Natural killer cell (primary cell): ENCODE data around the gene PAIP2. TPM values are rescaled to one million over a fixed set of nuclear protein-coding genes. Genes with fewer than 3 reads are reported as not detected.
"Not testable (repeated sequence)": the region's sequence is repeated elsewhere in the genome, so short reads cannot be mapped to it uniquely, and the experiment has no call there.

Source experiments
- ATAC-seq, 3 donors: fragments of 150-1000 bp in 2 of 3; fragments of 200-7000 bp in 1 of 3; cut with Tn5 transposase; 1 replicate in 1 of 3; 2 replicates in 2 of 3; pipeline ENCODE4 v1.10.0; 2021; ENCODE audit warnings: mild to moderate bottlenecking in 2 of 3, moderate library complexity in 2 of 3
- DNase-seq, 2 donors: peaks; one replicate each; pipeline versions ENCODE4 v3.0.0 to v3.0.0-alpha.2; 2013 to 2021; ENCODE audit warnings: mixed read lengths in 1 of 2
- H3K27ac ChIP-seq: one replicate; pipeline ENCODE4 v1.5.1; 2013; ENCODE audit warnings: mild to moderate bottlenecking, low read length
- H3K27me3 ChIP-seq: one replicate; pipeline ENCODE4 v1.6.1; 2013; ENCODE audit warnings: low read length; ENCODE audit not compliant: control insufficient read depth, insufficient read depth
- H3K36me3 ChIP-seq: one replicate; pipeline ENCODE4 v1.6.1; 2013; ENCODE audit warnings: low read length; ENCODE audit not compliant: control insufficient read depth, insufficient read depth
- H3K4me1 ChIP-seq: one replicate; pipeline ENCODE4 v1.6.1; 2013; ENCODE audit warnings: low read length; ENCODE audit not compliant: control insufficient read depth, insufficient read depth
- H3K4me3 ChIP-seq: one replicate; pipeline ENCODE4 v1.5.1; 2013; ENCODE audit warnings: low read length
- H3K9me3 ChIP-seq: one replicate; pipeline ENCODE4 v1.6.1; 2013; ENCODE audit warnings: low read length; ENCODE audit not compliant: control insufficient read depth, insufficient read depth
- H3K27ac Mint-ChIP-seq, 2 donors: one replicate each; pipeline ENCODE4 v1.8.0; 2022; ENCODE audit warnings: mild to moderate bottlenecking in 2 of 2, mixed read lengths in 2 of 2, moderate library complexity in 1 of 2
- H3K27me3 Mint-ChIP-seq, 2 donors: one replicate each; pipeline ENCODE4 v1.8.0; 2022; ENCODE audit warnings: low read depth in 2 of 2, mixed read lengths in 2 of 2
- H3K36me3 Mint-ChIP-seq: one replicate; pipeline ENCODE4 v1.8.0; 2022; ENCODE audit warnings: mixed read lengths
- H3K4me1 Mint-ChIP-seq, 2 donors: one replicate each; pipeline ENCODE4 v1.8.0; 2022; ENCODE audit warnings: mixed read lengths in 2 of 2
- H3K4me3 Mint-ChIP-seq: one replicate; pipeline ENCODE4 v1.8.0; 2022; ENCODE audit warnings: mild to moderate bottlenecking, moderate library complexity, mixed read lengths
- H3K9me3 Mint-ChIP-seq, 2 donors: one replicate each; pipeline ENCODE4 v1.8.0; 2022; ENCODE audit warnings: mixed read lengths in 2 of 2
- WGBS: methylation state at CpG from one replicate; pipeline ENCODE4 v1.1.7; 2013; ENCODE audit warnings: missing lambda C conversion rate; ENCODE audit not compliant: insufficient coverage; 5-methylcytosine and 5-hydroxymethylcytosine counted together
- intact Hi-C: fragments of 100-400 bp; cut with micrococcal nuclease; formaldehyde crosslinking; loops from one replicate; pipeline ENCODE4 v1.14.2; 2022
- total RNA-seq, 4 donors: library from RNA; stranded (reverse); fragments of 120-200 nt in 1 of 4; gene quantifications; one replicate each; pipeline versions ENCODE4 v1.2.3 to v1.2.4, GENCODE V29; 2013 to 2022
- TF ChIP-seq, protein P1 (sequence below): fragments of 200-600 bp; IDR thresholded peaks from one replicate; pipeline ENCODE4 v1.8.0; 2022; ENCODE audit warnings: antibody characterized with exemption

Gene PAIP2
- total RNA-seq, 3 donors from 2014 or later (not counting 1 experiment from before 2014, with no cell fraction given), result 105 to 126 (median 110) TPM

DNA sequence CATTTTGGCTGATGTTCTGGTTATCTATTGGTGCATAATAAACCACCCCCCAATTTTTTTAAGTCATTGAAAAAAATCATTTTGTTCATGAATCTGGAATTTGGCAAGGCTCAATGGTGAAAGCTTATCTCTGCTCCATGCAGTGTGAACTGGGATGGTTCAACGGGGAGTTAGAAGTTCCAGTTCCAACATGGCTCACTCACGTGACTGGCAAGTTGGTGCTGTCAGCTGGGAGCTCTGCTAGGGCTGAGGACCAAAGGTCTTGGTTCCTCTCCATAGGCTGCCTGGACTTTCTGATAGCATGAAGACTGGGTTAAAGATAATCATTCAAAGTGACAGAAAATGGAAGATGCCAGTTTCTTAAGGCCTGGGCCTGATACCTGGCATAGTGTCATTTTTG, 65.3 kb downstream of the PAIP2 start:
- no peaks in the 10 kb centered on the region for H3K36me3 Mint-ChIP-seq
- Histone ChIP-seq H3K27me3 (no peaks in the 10 kb centered on the region), H3K27ac (peak overlapping the region; percentile 1), H3K4me1 (peaks cover 20% of the 10 kb centered on the region), H3K9me3 (no peaks in the 10 kb centered on the region), H3K36me3 (no peaks in the 10 kb centered on the region), H3K4me3 (no peak overlapping the region)
- WGBS, result 98% methylated on average over 2 of the region's 2 CpGs
- no peak for DNase-seq
- no peak overlapping the region for H3K27ac Mint-ChIP-seq
- H3K4me3 Mint-ChIP-seq, result no peak overlapping the region
- peaks cover 22% of the 10 kb centered on the region in 2 donors for H3K4me1 Mint-ChIP-seq
- H3K27me3 Mint-ChIP-seq, result no peaks in the 10 kb centered on the region
- TF ChIP-seq, protein P1, sequence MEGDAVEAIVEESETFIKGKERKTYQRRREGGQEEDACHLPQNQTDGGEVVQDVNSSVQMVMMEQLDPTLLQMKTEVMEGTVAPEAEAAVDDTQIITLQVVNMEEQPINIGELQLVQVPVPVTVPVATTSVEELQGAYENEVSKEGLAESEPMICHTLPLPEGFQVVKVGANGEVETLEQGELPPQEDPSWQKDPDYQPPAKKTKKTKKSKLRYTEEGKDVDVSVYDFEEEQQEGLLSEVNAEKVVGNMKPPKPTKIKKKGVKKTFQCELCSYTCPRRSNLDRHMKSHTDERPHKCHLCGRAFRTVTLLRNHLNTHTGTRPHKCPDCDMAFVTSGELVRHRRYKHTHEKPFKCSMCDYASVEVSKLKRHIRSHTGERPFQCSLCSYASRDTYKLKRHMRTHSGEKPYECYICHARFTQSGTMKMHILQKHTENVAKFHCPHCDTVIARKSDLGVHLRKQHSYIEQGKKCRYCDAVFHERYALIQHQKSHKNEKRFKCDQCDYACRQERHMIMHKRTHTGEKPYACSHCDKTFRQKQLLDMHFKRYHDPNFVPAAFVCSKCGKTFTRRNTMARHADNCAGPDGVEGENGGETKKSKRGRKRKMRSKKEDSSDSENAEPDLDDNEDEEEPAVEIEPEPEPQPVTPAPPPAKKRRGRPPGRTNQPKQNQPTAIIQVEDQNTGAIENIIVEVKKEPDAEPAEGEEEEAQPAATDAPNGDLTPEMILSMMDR, result no peak
- intact Hi-C loops, result no loop called here
- ATAC-seq, result no peak
- H3K9me3 Mint-ChIP-seq, result no peaks in the 10 kb centered on the region

DNA sequence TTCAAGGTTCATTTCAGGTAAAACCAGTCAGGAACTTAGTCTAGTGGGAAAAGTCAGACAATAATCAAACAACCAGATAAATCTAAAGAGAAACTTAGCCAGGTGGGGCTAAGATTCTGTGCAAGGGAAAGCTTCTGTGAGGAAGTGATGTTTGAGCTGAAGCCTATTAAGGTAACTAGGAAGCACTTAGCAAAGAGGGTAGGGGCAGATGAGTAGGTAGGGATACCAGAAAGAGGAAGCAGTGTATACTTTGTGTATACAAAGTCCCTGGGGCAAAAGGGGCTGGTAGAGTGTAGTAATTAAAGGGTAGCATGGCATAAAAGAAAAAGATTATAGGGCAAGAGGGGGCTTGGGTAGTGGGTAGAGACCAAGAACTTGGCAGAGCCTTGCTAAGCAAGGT, 65.9 kb downstream of the PAIP2 start:
- H3K4me1 ChIP-seq, result peaks cover 20% of the 10 kb centered on the region
- Mint-ChIP-seq H3K4me1 (peaks cover 22% of the 10 kb centered on the region in 2 donors), H3K4me3 (no peak overlapping the region), H3K9me3 (no peaks in the 10 kb centered on the region), H3K27ac (no peak overlapping the region), H3K27me3 (no peaks in the 10 kb centered on the region), H3K36me3 (no peaks in the 10 kb centered on the region)
- no peaks in the 10 kb centered on the region for H3K36me3 ChIP-seq
- intact Hi-C loops, result no loop called here
- H3K27ac ChIP-seq, result peak overlapping the region; percentile 1
- TF ChIP-seq, protein P1, result no peak
- H3K27me3 ChIP-seq, result no peaks in the 10 kb centered on the region
- DNase-seq, result no peak
- H3K9me3 ChIP-seq, result no peaks in the 10 kb centered on the region
- no peak for ATAC-seq
- no peak overlapping the region for H3K4me3 ChIP-seq

DNA sequence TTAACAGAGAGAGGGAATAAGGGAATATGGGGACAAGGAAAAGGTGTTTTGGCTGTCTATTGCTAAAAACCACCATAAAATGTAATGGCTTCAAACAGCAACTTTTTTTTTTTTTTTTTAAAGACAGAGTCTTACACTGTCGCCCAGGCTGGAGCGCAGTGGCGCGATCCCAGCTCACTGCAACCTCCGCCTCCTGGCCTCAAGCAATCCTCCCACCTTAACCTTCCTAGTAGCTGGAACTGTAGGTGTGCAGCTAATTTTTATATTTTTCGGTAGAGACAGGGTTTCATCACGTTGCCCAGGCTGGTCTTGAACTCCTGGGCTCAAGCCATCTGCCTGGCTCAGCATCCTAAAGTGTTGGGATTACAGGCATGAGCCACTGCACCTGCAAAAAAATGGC, 66.5 kb downstream of the PAIP2 start:
- TF ChIP-seq, protein P1, result no peak

DNA sequence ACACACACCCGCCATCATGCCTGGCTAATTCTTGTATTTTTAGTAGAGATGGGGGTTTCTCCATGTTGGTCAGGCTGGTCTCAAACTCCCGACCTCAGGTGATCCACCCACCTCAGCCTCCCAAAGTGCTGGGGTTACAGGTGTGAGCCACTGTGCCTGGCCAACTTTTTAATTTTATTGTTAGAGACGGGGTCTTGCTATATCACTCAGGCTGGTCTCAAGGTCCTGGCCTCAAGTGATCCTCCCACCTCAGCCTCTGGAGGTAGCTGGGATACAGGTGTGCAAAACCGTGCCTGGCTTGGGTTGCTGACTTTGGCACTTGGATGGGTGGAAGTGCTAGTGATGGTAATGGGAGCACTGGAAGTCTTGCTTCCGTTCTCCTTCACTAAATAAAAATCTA, 67.5 kb downstream of the PAIP2 start:
- H3K4me1 Mint-ChIP-seq, H3K4me3 Mint-ChIP-seq, H3K4me3 ChIP-seq, DNase-seq, H3K9me3 ChIP-seq, H3K27me3 ChIP-seq, intact Hi-C loops, H3K4me1 ChIP-seq, H3K36me3 Mint-ChIP-seq, H3K27ac Mint-ChIP-seq, H3K36me3 ChIP-seq, ATAC-seq, H3K27me3 Mint-ChIP-seq, H3K27ac ChIP-seq, H3K9me3 Mint-ChIP-seq: not testable (repeated sequence)
- 100% methylated on average over 2 of the region's 5 CpGs for WGBS

More for the DNA sequence above, 66.5 kb downstream of the PAIP2 start:
- Mint-ChIP-seq H3K9me3 (no peaks in the 10 kb centered on the region), H3K27me3 (no peaks in the 10 kb centered on the region), H3K4me3 (no peak overlapping the region), H3K27ac (no peak overlapping the region), H3K4me1 (peaks cover 15% of the 10 kb centered on the region in 2 donors), H3K36me3 (no peaks in the 10 kb centered on the region)
- Histone ChIP-seq H3K27ac (no peak overlapping the region), H3K4me1 (peaks cover 14% of the 10 kb centered on the region), H3K9me3 (no peaks in the 10 kb centered on the region), H3K4me3 (no peak overlapping the region), H3K36me3 (no peaks in the 10 kb centered on the region), H3K27me3 (no peaks in the 10 kb centered on the region)
- 100% methylated on average over 2 of the region's 7 CpGs for WGBS
- intact Hi-C loops, result no loop called here
- ATAC-seq, result no peak
- DNase-seq, result no peak
